Retinal pigment epithelial cell (primary cell): ENCODE measurements around the gene SARDH.

Experiments
- DNase-seq: peaks from one replicate; pipeline ENCODE4 v3.0.0-alpha.2; 2010; ENCODE audit warnings: low read depth
- H3K4me3 ChIP-seq: 2 replicates; pipeline ENCODE4 v1.5.1; 2011; ENCODE audit warnings: mild to moderate bottlenecking, low read length, control low read depth, moderate library complexity
- CTCF ChIP-seq: conservative IDR thresholded peaks from 2 replicates; pipeline ENCODE4 v1.5.1; 2011; ENCODE audit warnings: low read depth, low read length, control low read depth, inconsistent platforms

The SARDH gene

GRCh38 chr9:133775291-133775690, 37.1 kb upstream of the SARDH start:
- no peak for TF ChIP-seq CTCF
- no peak for DNase-seq
- H3K4me3 ChIP-seq: no peak overlapping the region

GRCh38 chr9:133774799-133775198, 36.6 kb upstream of the SARDH start:
- TF ChIP-seq CTCF: no peak
- H3K4me3 ChIP-seq: no peak overlapping the region
- no peak for DNase-seq

- no peak overlapping the region for H3K4me3 ChIP-seq
- no peak for DNase-seq
- TF ChIP-seq CTCF: no peak
Observed at GRCh38 chr9:133773889-133774655, 35.9 kb upstream of the SARDH start.

- no peak for DNase-seq
- H3K4me3 ChIP-seq: no peak overlapping the region
Observed at GRCh38 chr9:133772581-133772980, 34.4 kb upstream of the SARDH start.

GRCh38 chr9:133771486-133772482, 33.6 kb upstream of the SARDH start:
- no peak overlapping the region for H3K4me3 ChIP-seq
- DNase-seq: no peak
- TF ChIP-seq CTCF: no peak

More at GRCh38 chr9:133772581-133772980, 34.4 kb upstream of the SARDH start:
- no peak for TF ChIP-seq CTCF

GRCh38 chr9:133770076-133770777, 32.1 kb upstream of the SARDH start:
- no peak for DNase-seq
- TF ChIP-seq CTCF: no peak
- H3K4me3 ChIP-seq: no peak overlapping the region
